ENCODE data around the gene GABRD. TPM values are rescaled to one million over a fixed set of nuclear protein-coding genes. Genes with fewer than 3 reads are reported as not detected.

The GABRD gene
- total and polyA plus RNA-seq, 7 donors, result 0.05 to 0.66 (median 0.35) TPM; not detected in 3

GRCh38 chr1:2037314-2037979 lies 18.3 kb downstream of the GABRD start:
- ATAC-seq, result no peak

GRCh38 chr1:2038229-2038628 lies 19.1 kb downstream of the GABRD start:
- no peak overlapping the region for H3K27ac ChIP-seq
- no peak for ATAC-seq
- intact Hi-C loops (cut with DNase I), result no loop called here
- 92 to 96% (median 92%) methylated on average over 8 of the region's 8 CpGs for WGBS, 3 donors
- H3K4me1 ChIP-seq, result no peaks in the 10 kb centered on the region
- peaks cover 0 to 38% (median 10%) of the 10 kb centered on the region in 3 donors for H3K27me3 ChIP-seq (ENCODE audit: insufficient read depth in 3 of 3, low read length in 2 of 3)
- no peak for DNase-seq
- no peak overlapping the region for H3K4me3 ChIP-seq
- no peaks in the 10 kb centered on the region for H3K9me3 ChIP-seq
- TF ChIP-seq CTCF (IDR thresholded peaks at IDR 0.05), result no peak
- H3K36me3 ChIP-seq (ENCODE audit: insufficient read depth in 1 of 2, low read depth in 1 of 2), result no peaks in the 10 kb centered on the region

More at GRCh38 chr1:2037314-2037979, 18.3 kb downstream of the GABRD start:
- no peak overlapping the region for H3K4me3 ChIP-seq
- H3K36me3 ChIP-seq (ENCODE audit: insufficient read depth in 1 of 2, low read depth in 1 of 2), result no peaks in the 10 kb centered on the region
- WGBS, 3 donors, result 81 to 84% (median 82%) methylated on average over 18 of the region's 18 CpGs
- no peak for DNase-seq
- H3K9me3 ChIP-seq, result no peaks in the 10 kb centered on the region
- H3K27ac ChIP-seq, result no peak overlapping the region
- H3K27me3 ChIP-seq (ENCODE audit: insufficient read depth in 3 of 3, low read length in 2 of 3), result peaks cover 0 to 38% (median 10%) of the 10 kb centered on the region in 3 donors
- no peaks in the 10 kb centered on the region for H3K4me1 ChIP-seq
- intact Hi-C loops (cut with DNase I), result no loop called here
- TF ChIP-seq CTCF (IDR thresholded peaks at IDR 0.05), result no peak

- peaks cover 0 to 35% (median 10%) of the 10 kb centered on the region in 3 donors for H3K27me3 ChIP-seq (ENCODE audit: insufficient read depth in 3 of 3, low read length in 2 of 3)
- H3K36me3 ChIP-seq (ENCODE audit: insufficient read depth in 1 of 2, low read depth in 1 of 2), result no peaks in the 10 kb centered on the region
- H3K4me1 ChIP-seq, result no peaks in the 10 kb centered on the region
- ATAC-seq (no peak), DNase-seq (no peak)
- no peak overlapping the region for H3K4me3 ChIP-seq
- intact Hi-C loops (cut with DNase I), result no loop called here
- 86% methylated on average over 8 of the region's 8 CpGs for WGBS, 3 donors
- no peak for TF ChIP-seq CTCF (IDR thresholded peaks at IDR 0.05)
- H3K9me3 ChIP-seq, result no peaks in the 10 kb centered on the region
- no peak overlapping the region for H3K27ac ChIP-seq
Observed at GRCh38 chr1:2039251-2039650, 20.1 kb downstream of the GABRD start.

- no peak overlapping the region for H3K27ac ChIP-seq
- no peak overlapping the region for H3K4me3 ChIP-seq
- H3K9me3 ChIP-seq, result no peaks in the 10 kb centered on the region
- no peak for TF ChIP-seq CTCF (IDR thresholded peaks at IDR 0.05)
- 66 to 74% (median 72%) methylated on average over 13 to 15 of the region's 15 CpGs for WGBS, 3 donors
- peaks cover 0 to 34% (median 12%) of the 10 kb centered on the region in 3 donors for H3K27me3 ChIP-seq (ENCODE audit: insufficient read depth in 3 of 3, low read length in 2 of 3)
- H3K36me3 ChIP-seq (ENCODE audit: insufficient read depth in 1 of 2, low read depth in 1 of 2), result no peaks in the 10 kb centered on the region
- no peak for ATAC-seq
- intact Hi-C loops (cut with DNase I), result no loop called here
- DNase-seq, result no peak
- no peaks in the 10 kb centered on the region for H3K4me1 ChIP-seq
Observed at GRCh38 chr1:2041305-2041704, 22.2 kb downstream of the GABRD start.

- no peaks in the 10 kb centered on the region for H3K9me3 ChIP-seq
- ATAC-seq (no peak), DNase-seq (no peak)
- 73 to 78% (median 74%) methylated on average over 4 of the region's 4 CpGs for WGBS, 3 donors
- H3K4me3 ChIP-seq, result no peak overlapping the region
- no peak for TF ChIP-seq CTCF (IDR thresholded peaks at IDR 0.05)
- no peaks in the 10 kb centered on the region for H3K36me3 ChIP-seq (ENCODE audit: insufficient read depth in 1 of 2, low read depth in 1 of 2)
- no peak overlapping the region for H3K27ac ChIP-seq
- intact Hi-C loops (cut with DNase I), result no loop called here
- no peaks in the 10 kb centered on the region for H3K4me1 ChIP-seq
- peaks cover 0 to 34% (median 12%) of the 10 kb centered on the region in 3 donors for H3K27me3 ChIP-seq (ENCODE audit: insufficient read depth in 3 of 3, low read length in 2 of 3)
Observed at GRCh38 chr1:2041887-2042286, 22.7 kb downstream of the GABRD start.
